H9 (cell line): ENCODE data around the gene CYREN. TPM values are rescaled to one million over a fixed set of nuclear protein-coding genes. Genes with fewer than 3 reads are reported as not detected.

ENCODE experiments used
- DNase-seq: peaks from one replicate; pipeline ENCODE4 v3.0.0-alpha.2; 2017
- H2AFZ ChIP-seq: one replicate; pipeline ENCODE4 v1.6.1; 2013; ENCODE audit warnings: mild to moderate bottlenecking, low read length, control low read depth, moderate library complexity
- H2AK5ac ChIP-seq: 2 replicates; pipeline ENCODE4 v1.6.1; 2013; ENCODE audit warnings: low read length, control low read depth, mixed read lengths; ENCODE audit not compliant: insufficient read length
- H2BK120ac ChIP-seq: one replicate; pipeline ENCODE4 v1.6.1; 2013; ENCODE audit warnings: low read depth, mild to moderate bottlenecking, low read length, control low read depth, inconsistent platforms; ENCODE audit not compliant: poor library complexity, severe bottlenecking
- H2BK12ac ChIP-seq: 2 replicates; pipeline ENCODE4 v1.6.1; 2013; ENCODE audit warnings: low read length, control low read depth, mixed read lengths, low read depth; ENCODE audit not compliant: insufficient read length
- H2BK15ac ChIP-seq: 2 replicates; pipeline ENCODE4 v1.6.1; 2013; ENCODE audit warnings: low read depth, low read length, control low read depth
- H2BK20ac ChIP-seq: one replicate; pipeline ENCODE4 v1.6.1; 2013; ENCODE audit warnings: low read depth, mild to moderate bottlenecking, low read length, control low read depth, inconsistent platforms; ENCODE audit not compliant: poor library complexity, severe bottlenecking
- H2BK5ac ChIP-seq: 2 replicates; pipeline ENCODE4 v1.6.1; 2013; ENCODE audit warnings: low read length, control low read depth, mixed read lengths; ENCODE audit not compliant: insufficient read length
- H3K14ac ChIP-seq: 2 replicates; pipeline ENCODE4 v1.6.1; 2013; ENCODE audit warnings: low read length, control low read depth; ENCODE audit not compliant: insufficient read depth
- H3K18ac ChIP-seq: 2 replicates; pipeline ENCODE4 v1.6.1; 2013; ENCODE audit warnings: low read depth, mild to moderate bottlenecking, mixed read lengths, low read length, control low read depth; ENCODE audit not compliant: insufficient read length
- H3K23ac ChIP-seq: 2 replicates; pipeline ENCODE4 v1.6.1; 2013; ENCODE audit warnings: low read length, control low read depth, mixed read lengths, low read depth; ENCODE audit not compliant: insufficient read length
- H3K23me2 ChIP-seq: 2 replicates; pipeline ENCODE4 v1.6.1; 2013; ENCODE audit warnings: low read depth, mild to moderate bottlenecking, mixed read lengths, low read length, control low read depth; ENCODE audit not compliant: insufficient read length, poor library complexity, severe bottlenecking
- H3K27ac ChIP-seq: 2 replicates; pipeline ENCODE4 v1.5.1; 2013; ENCODE audit warnings: low read length, control low read depth, mixed read lengths, low read depth; ENCODE audit not compliant: insufficient read length
- H3K27me3 ChIP-seq: 2 replicates; pipeline ENCODE4 v1.6.1; 2013; ENCODE audit warnings: low read length, control low read depth, inconsistent platforms; ENCODE audit not compliant: insufficient read depth
- H3K4ac ChIP-seq: 2 replicates; pipeline ENCODE4 v1.6.1; 2013; ENCODE audit warnings: low read depth, mild to moderate bottlenecking, control low read depth, inconsistent platforms, low read length, moderate library complexity
- H3K4me1 ChIP-seq: 2 replicates; pipeline ENCODE4 v1.6.1; 2013; ENCODE audit warnings: low read length, control low read depth, inconsistent platforms; ENCODE audit not compliant: insufficient read depth
- H3K4me2 ChIP-seq: 2 replicates; pipeline ENCODE4 v1.6.1; 2013; ENCODE audit warnings: low read length, control low read depth, mixed read lengths; ENCODE audit not compliant: insufficient read length, insufficient read depth
- H3K56ac ChIP-seq: 2 replicates; pipeline ENCODE4 v1.6.1; 2013; ENCODE audit warnings: low read depth, mild to moderate bottlenecking, mixed read lengths, low read length, control low read depth; ENCODE audit not compliant: insufficient read length
- H3K79me1 ChIP-seq: 2 replicates; pipeline ENCODE4 v1.6.1; 2013; ENCODE audit warnings: low read depth, mild to moderate bottlenecking, moderate library complexity, low read length, control low read depth, inconsistent platforms; ENCODE audit not compliant: insufficient read depth, poor library complexity, severe bottlenecking
- H3K79me2 ChIP-seq: 2 replicates; pipeline ENCODE4 v1.6.1; 2013; ENCODE audit warnings: low read length, control low read depth, inconsistent platforms; ENCODE audit not compliant: insufficient read depth
- H3K9ac ChIP-seq: 2 replicates; pipeline ENCODE4 v1.6.1; 2013; ENCODE audit warnings: low read length, control low read depth, mixed read lengths; ENCODE audit not compliant: insufficient read length; ENCODE audit errors: extremely low read depth
- H3K9me3 ChIP-seq: one replicate; pipeline ENCODE4 v1.6.1; 2013; ENCODE audit warnings: low read depth, low read length, inconsistent platforms; ENCODE audit not compliant: control insufficient read depth
- H3T11ph ChIP-seq: one replicate; pipeline ENCODE4 v1.6.1; 2013; ENCODE audit warnings: mild to moderate bottlenecking, low read length, control low read depth, inconsistent platforms
- H4K20me1 ChIP-seq: one replicate; pipeline ENCODE4 v1.6.1; 2013; ENCODE audit not compliant: control insufficient read depth, insufficient read length, insufficient read depth
- H4K5ac ChIP-seq: 2 replicates; pipeline ENCODE4 v1.6.1; 2013; ENCODE audit warnings: low read depth, mild to moderate bottlenecking, mixed read lengths, low read length, control low read depth; ENCODE audit not compliant: insufficient read length
- H4K8ac ChIP-seq: replicated peaks from 2 replicates; pipeline ENCODE4 v1.6.1; 2013; ENCODE audit warnings: low read length, control low read depth, mixed read lengths, low read depth; ENCODE audit not compliant: insufficient read length
- H4K91ac ChIP-seq: 2 replicates; pipeline ENCODE4 v1.6.1; 2013; ENCODE audit warnings: low read depth, mild to moderate bottlenecking, moderate library complexity, mixed read lengths, low read length, control low read depth; ENCODE audit not compliant: insufficient read length
- H3K27ac Mint-ChIP-seq, 3 experiments: 2 replicates in 2 of 3; 3 replicates in 1 of 3; pipeline ENCODE4 v1.8.0; 2020 to 2021; ENCODE audit warnings: mixed read lengths in 3 of 3, mild to moderate bottlenecking in 1 of 3, moderate library complexity in 1 of 3
- H3K27me3 Mint-ChIP-seq: 2 replicates; pipeline ENCODE4 v1.8.0; 2021; ENCODE audit warnings: low read depth, mild to moderate bottlenecking, moderate library complexity, mixed read lengths
- H3K36me3 Mint-ChIP-seq, 3 experiments: 2 replicates in 2 of 3; 3 replicates in 1 of 3; pipeline ENCODE4 v1.8.0; 2020 to 2021; ENCODE audit warnings: low read depth in 3 of 3, mixed read lengths in 3 of 3; ENCODE audit not compliant: insufficient read depth in 1 of 3
- H3K4me1 Mint-ChIP-seq, 2 experiments: 2 replicates each; pipeline ENCODE4 v1.8.0; 2020; ENCODE audit warnings: mixed read lengths in 2 of 2
- H3K4me3 Mint-ChIP-seq, 2 experiments: 2 replicates in 1 of 2; 3 replicates in 1 of 2; pipeline ENCODE4 v1.8.0; 2020 to 2021; ENCODE audit warnings: mild to moderate bottlenecking in 2 of 2, mixed read lengths in 2 of 2, moderate library complexity in 1 of 2
- H3K9me3 Mint-ChIP-seq, 2 experiments: 2 replicates in 1 of 2; 3 replicates in 1 of 2; pipeline ENCODE4 v1.8.0; 2020; ENCODE audit warnings: mild to moderate bottlenecking in 2 of 2, mixed read lengths in 2 of 2, moderate library complexity in 1 of 2
- WGBS: extraction: QIAGEN DNeasy Blood & Tissue Kit; methylation state at CpG from one replicate; pipeline ENCODE4 v1.1.7; 2013; ENCODE audit warnings: missing lambda C conversion rate, low lambda C conversion rate, mixed read lengths; ENCODE audit not compliant: insufficient read length; ENCODE audit errors: extremely low coverage; 5-methylcytosine and 5-hydroxymethylcytosine counted together
- total RNA-seq: library from RNA; stranded (reverse); gene quantifications from 2 replicates; pipeline ENCODE4 v1.2.1, GENCODE V29; 2021
- TF ChIP-seq, protein P1 (sequence below): fragments of 200-600 bp; sonication (generic); conservative IDR thresholded peaks from 3 replicates; pipeline ENCODE4 v1.8.0; 2021; ENCODE audit warnings: antibody characterized with exemption, mild to moderate bottlenecking

The CYREN gene
- total RNA-seq, 1 experiment from 2014 or later: 72.0 TPM

GRCh38 chr7:135143885-135144668, 26.4 kb downstream of the CYREN start:
- H2BK120ac ChIP-seq: no peak overlapping the region

More at GRCh38 chr7:135143885-135144668, 26.4 kb downstream of the CYREN start:
- no peak overlapping the region; the same call in 1 of the 2 replicates for H2BK15ac ChIP-seq
- H3K23me2 ChIP-seq: no peaks in the 10 kb centered on the region
- H3K4ac ChIP-seq: no peak overlapping the region
- H3K14ac ChIP-seq: no peak overlapping the region
- H3K23ac ChIP-seq: no peak overlapping the region
- H3K4me1 ChIP-seq: no peaks in the 10 kb centered on the region
- no peak overlapping the region for H2BK5ac ChIP-seq
- Mint-ChIP-seq H3K36me3 (no peaks in the 10 kb centered on the region), H3K4me3 (no peak overlapping the region), H3K4me1 (peaks cover 2 to 8% of the 10 kb centered on the region in 2 experiments; a peak in 2 of 4 replicates), H3K27ac (no peak overlapping the region), H3K27me3 (peaks cover 2% of the 10 kb centered on the region; the same call in 1 of the 2 replicates), H3K9me3 (no peaks in the 10 kb centered on the region; a peak in 2 of 5 replicates)
- H3K9me3 ChIP-seq: no peaks in the 10 kb centered on the region
- H3K27me3 ChIP-seq: no peaks in the 10 kb centered on the region
- H2BK12ac ChIP-seq: no peak overlapping the region
- no peaks in the 10 kb centered on the region for H3K79me2 ChIP-seq
- H3K79me1 ChIP-seq: no peaks in the 10 kb centered on the region
- no peak for DNase-seq
- H4K20me1 ChIP-seq: no peaks in the 10 kb centered on the region
- no peak overlapping the region for H4K5ac ChIP-seq
- no peak overlapping the region for H2AK5ac ChIP-seq
- H2AFZ ChIP-seq: no peak overlapping the region
- no peak overlapping the region for H2BK20ac ChIP-seq
- TF ChIP-seq, protein P1, sequence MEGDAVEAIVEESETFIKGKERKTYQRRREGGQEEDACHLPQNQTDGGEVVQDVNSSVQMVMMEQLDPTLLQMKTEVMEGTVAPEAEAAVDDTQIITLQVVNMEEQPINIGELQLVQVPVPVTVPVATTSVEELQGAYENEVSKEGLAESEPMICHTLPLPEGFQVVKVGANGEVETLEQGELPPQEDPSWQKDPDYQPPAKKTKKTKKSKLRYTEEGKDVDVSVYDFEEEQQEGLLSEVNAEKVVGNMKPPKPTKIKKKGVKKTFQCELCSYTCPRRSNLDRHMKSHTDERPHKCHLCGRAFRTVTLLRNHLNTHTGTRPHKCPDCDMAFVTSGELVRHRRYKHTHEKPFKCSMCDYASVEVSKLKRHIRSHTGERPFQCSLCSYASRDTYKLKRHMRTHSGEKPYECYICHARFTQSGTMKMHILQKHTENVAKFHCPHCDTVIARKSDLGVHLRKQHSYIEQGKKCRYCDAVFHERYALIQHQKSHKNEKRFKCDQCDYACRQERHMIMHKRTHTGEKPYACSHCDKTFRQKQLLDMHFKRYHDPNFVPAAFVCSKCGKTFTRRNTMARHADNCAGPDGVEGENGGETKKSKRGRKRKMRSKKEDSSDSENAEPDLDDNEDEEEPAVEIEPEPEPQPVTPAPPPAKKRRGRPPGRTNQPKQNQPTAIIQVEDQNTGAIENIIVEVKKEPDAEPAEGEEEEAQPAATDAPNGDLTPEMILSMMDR: no peak
- WGBS: no CpG with 5 or more reads among the region's 3 CpGs
- H4K91ac ChIP-seq: no peak overlapping the region
- no peak overlapping the region for H3K18ac ChIP-seq
- H3K27ac ChIP-seq: no peak overlapping the region
- H4K8ac ChIP-seq: no peak overlapping the region
- no peak overlapping the region for H3K56ac ChIP-seq
- H3T11ph ChIP-seq: no peak overlapping the region
- no peak overlapping the region for H3K9ac ChIP-seq
- no peak overlapping the region for H3K4me2 ChIP-seq
